NK-92 (cell line): ENCODE results near the gene ACTG2.
A peak's percentile ranks its signal among the peaks of the same experiment; 100 is the strongest.

Experiments
- DNase-seq: peaks from one replicate; lab custom pipeline; 2025; ENCODE audit not compliant: unreplicated experiment; lab: John Stamatoyannopoulos, UW

The ACTG2 gene

GRCh38 chr2:73911548-73912208 is 18.9 kb downstream of the ACTG2 start:
- no peak for DNase-seq

GRCh38 chr2:73913414-73914054 is 20.7 kb downstream of the ACTG2 start:
- no peak for DNase-seq

GRCh38 chr2:73914667-73915066 is 21.9 kb downstream of the ACTG2 start:
- DNase-seq, result no peak

GRCh38 chr2:73915437-73915993 is 22.7 kb downstream of the ACTG2 start:
- DNase-seq, result no peak

- no peak for DNase-seq
Observed at GRCh38 chr2:73916666-73917065, 23.9 kb downstream of the ACTG2 start.

GRCh38 chr2:73917296-73917695 is 24.5 kb downstream of the ACTG2 start:
- no peak for DNase-seq

- DNase-seq, result no peak
Observed at GRCh38 chr2:73917696-73918207, 24.9 kb downstream of the ACTG2 start.

GRCh38 chr2:73918856-73919255 is 26.0 kb downstream of the ACTG2 start:
- no peak for DNase-seq

GRCh38 chr2:73919596-73920228 is 26.9 kb downstream of the ACTG2 start:
- no peak for DNase-seq

- DNase-seq, result no peak
Observed at GRCh38 chr2:73920577-73921545, 28.1 kb downstream of the ACTG2 start.

- DNase-seq, result no peak
Observed at GRCh38 chr2:73921581-73921980, 28.8 kb downstream of the ACTG2 start.

- DNase-seq, result no peak
Observed at GRCh38 chr2:73922681-73923080, 29.9 kb downstream of the ACTG2 start.

- DNase-seq, result no peak
Observed at GRCh38 chr2:73925033-73925704, 32.4 kb downstream of the ACTG2 start.

GRCh38 chr2:73925853-73926492 is 33.2 kb downstream of the ACTG2 start:
- DNase-seq, result no peak

GRCh38 chr2:73926493-73927327 is 33.9 kb downstream of the ACTG2 start, which contains the start of gene DGUOK:
Gene DGUOK, plus strand, starts transcription at chr2:73926880. Its CDS starts 31 bp downstream, at chr2:73926911.
- DNase-seq, result peak; percentile 76

- DNase-seq, result no peak
Observed at GRCh38 chr2:73927344-73927743, 34.5 kb downstream of the ACTG2 start.

- no peak for DNase-seq
Observed at GRCh38 chr2:73928963-73929347, 36.1 kb downstream of the ACTG2 start.

GRCh38 chr2:73930386-73930785 is 37.6 kb downstream of the ACTG2 start:
- no peak for DNase-seq
